Colonic mucosa (tissue), 4 donors: Measurements from ENCODE around the gene DCUN1D1. TPM values are rescaled to one million over a fixed set of nuclear protein-coding genes. Genes with fewer than 3 reads are reported as not detected.

Experiments
- DNase-seq: peaks from one replicate; pipeline ENCODE4 v3.0.0-alpha.2; 2020
- H3K27ac ChIP-seq: fragments of 200-600 bp; one replicate; pipeline ENCODE4 v1.8.0; 2021
- H3K27me3 ChIP-seq: fragments of 200-600 bp; one replicate; pipeline ENCODE4 v1.8.0; 2021
- H3K36me3 ChIP-seq: fragments of 200-600 bp; one replicate; pipeline ENCODE4 v1.8.0; 2021
- H3K4me1 ChIP-seq: fragments of 200-600 bp; one replicate; pipeline ENCODE4 v1.8.0; 2021; ENCODE audit warnings: mild to moderate bottlenecking
- H3K4me3 ChIP-seq: fragments of 200-600 bp; one replicate; pipeline ENCODE4 v1.8.0; 2021
- H3K9ac ChIP-seq, 2 donors: one replicate each; pipeline ENCODE4 v1.7.0; 2013; ENCODE audit warnings: control low read depth in 2 of 2, low read depth in 2 of 2, low read length in 2 of 2
- H3K9me3 ChIP-seq: fragments of 200-600 bp; one replicate; pipeline ENCODE4 v1.8.0; 2021
- intact Hi-C: fragments of 100-400 bp; cut with DNase I; formaldehyde crosslinking; loops from one replicate; pipeline ENCODE4 v1.14.1; 2022
- total RNA-seq, 2 donors: library from RNA; stranded (reverse); fragmentation: NEBNext Ultra II Directional in 1 of 2; extraction: Animal tissue kit (Norgen Biotek cat#: 25700) in 1 of 2; gene quantifications; one replicate each; pipeline ENCODE4 v1.2.1, GENCODE V29; 2021
- TF ChIP-seq, protein P1 (sequence below): fragments of 200-600 bp; IDR thresholded peaks from one replicate; pipeline ENCODE4 v1.8.0; 2022; ENCODE audit warnings: antibody characterized with exemption, mild to moderate bottlenecking
- donor health status: healthy.
- donor health status: DM: no; HTN: no; CAD: no.
- donor health status: DM: no; HTN: no; CAD: no.

The DCUN1D1 gene
- total RNA-seq, 2 donors from 2014 or later: 38.9 to 56.6 TPM

DNA sequence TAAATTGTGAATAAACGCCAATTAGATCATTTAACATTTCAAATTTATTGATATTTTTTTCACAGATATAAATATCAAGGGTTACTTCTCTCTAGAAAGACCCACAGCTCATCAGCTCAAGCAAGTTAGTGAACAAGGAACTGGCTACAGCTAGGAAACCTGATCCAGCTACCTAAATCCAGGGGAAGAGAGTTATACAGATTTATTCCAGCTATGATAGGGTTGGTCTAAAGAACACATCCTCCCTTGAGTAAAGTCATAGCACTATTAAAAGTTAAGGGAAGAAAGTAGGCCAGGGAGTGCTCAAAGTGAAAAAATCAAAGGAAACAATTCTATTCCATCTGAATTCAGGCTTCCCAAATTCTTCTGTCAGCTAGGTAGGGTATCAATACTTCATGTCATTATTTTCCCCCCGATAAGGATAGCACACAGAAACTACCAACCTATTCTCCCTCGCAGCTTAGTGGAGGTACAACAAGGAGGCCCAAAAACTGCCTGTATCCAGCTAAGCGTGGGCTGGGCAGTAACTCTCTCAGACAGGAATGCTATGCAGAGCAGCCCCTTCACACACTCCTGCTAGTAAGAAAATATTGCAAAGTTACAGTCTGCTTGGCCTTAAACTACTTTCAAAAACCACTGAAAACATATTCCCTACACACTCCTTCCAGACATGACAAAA lies 44.0 kb downstream of the DCUN1D1 start:
- no peaks in the 10 kb centered on the region for H3K27me3 ChIP-seq
- TF ChIP-seq, protein P1, sequence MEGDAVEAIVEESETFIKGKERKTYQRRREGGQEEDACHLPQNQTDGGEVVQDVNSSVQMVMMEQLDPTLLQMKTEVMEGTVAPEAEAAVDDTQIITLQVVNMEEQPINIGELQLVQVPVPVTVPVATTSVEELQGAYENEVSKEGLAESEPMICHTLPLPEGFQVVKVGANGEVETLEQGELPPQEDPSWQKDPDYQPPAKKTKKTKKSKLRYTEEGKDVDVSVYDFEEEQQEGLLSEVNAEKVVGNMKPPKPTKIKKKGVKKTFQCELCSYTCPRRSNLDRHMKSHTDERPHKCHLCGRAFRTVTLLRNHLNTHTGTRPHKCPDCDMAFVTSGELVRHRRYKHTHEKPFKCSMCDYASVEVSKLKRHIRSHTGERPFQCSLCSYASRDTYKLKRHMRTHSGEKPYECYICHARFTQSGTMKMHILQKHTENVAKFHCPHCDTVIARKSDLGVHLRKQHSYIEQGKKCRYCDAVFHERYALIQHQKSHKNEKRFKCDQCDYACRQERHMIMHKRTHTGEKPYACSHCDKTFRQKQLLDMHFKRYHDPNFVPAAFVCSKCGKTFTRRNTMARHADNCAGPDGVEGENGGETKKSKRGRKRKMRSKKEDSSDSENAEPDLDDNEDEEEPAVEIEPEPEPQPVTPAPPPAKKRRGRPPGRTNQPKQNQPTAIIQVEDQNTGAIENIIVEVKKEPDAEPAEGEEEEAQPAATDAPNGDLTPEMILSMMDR: no peak
- no peaks in the 10 kb centered on the region for H3K9me3 ChIP-seq
- no peaks in the 10 kb centered on the region for H3K4me1 ChIP-seq
- no peak overlapping the region for H3K9ac ChIP-seq
- H3K4me3 ChIP-seq: no peak overlapping the region
- no peak overlapping the region for H3K27ac ChIP-seq
- intact Hi-C loops: no loop called here
- H3K36me3 ChIP-seq: no peaks in the 10 kb centered on the region
- no peak for DNase-seq

DNA sequence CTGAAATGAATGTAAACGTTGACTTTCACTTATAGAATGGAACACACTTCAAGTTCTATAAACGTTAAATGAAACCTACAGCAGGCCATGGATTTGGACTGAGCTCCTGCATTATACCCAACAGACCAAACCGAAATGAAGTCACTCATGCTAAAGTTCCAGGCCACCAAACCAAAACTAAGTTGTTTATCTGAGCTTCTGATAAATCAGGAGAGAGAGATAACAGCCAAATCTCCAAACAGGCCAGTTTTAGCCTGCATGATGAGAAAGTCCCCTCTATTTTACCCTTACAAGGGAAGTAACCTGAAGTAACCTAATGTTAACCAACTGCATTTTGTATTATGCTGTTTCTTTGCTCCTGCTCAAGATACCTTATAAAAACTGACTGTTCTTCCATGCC lies 44.5 kb downstream of the DCUN1D1 start:
- Histone ChIP-seq H3K4me1 (no peaks in the 10 kb centered on the region), H3K27me3 (no peaks in the 10 kb centered on the region), H3K4me3 (no peak overlapping the region), H3K36me3 (no peaks in the 10 kb centered on the region), H3K9ac (no peak overlapping the region), H3K27ac (no peak overlapping the region), H3K9me3 (no peaks in the 10 kb centered on the region)
- TF ChIP-seq, protein P1: no peak
- no peak for DNase-seq
- intact Hi-C loops: no loop called here

DNA sequence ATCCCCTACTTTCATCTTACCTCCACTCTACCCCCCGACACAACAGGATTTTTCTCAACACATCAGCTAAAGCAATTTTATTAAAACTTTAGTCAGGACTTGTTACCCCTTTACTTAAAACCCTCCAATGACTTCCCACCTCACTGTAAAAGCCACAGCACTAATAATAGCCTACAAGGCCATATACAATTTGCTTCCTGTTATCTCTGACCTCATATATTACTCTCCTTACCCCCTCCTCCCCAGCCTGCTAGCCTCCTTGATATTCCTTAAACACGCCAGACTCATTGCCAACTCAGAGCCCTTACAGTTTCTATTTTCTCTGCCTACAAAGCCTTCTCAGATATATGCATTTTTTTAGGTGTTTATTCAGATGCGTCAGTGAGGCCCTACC lies 54.4 kb downstream of the DCUN1D1 start:
- intact Hi-C loops: no loop called here
- no peak overlapping the region for H3K27ac ChIP-seq
- DNase-seq: no peak
- no peaks in the 10 kb centered on the region for H3K27me3 ChIP-seq
- H3K36me3 ChIP-seq: no peaks in the 10 kb centered on the region
- no peak overlapping the region for H3K9ac ChIP-seq
- TF ChIP-seq, protein P1: no peak
- no peak overlapping the region for H3K4me3 ChIP-seq
- H3K9me3 ChIP-seq: no peaks in the 10 kb centered on the region
- H3K4me1 ChIP-seq: no peaks in the 10 kb centered on the region

DNA sequence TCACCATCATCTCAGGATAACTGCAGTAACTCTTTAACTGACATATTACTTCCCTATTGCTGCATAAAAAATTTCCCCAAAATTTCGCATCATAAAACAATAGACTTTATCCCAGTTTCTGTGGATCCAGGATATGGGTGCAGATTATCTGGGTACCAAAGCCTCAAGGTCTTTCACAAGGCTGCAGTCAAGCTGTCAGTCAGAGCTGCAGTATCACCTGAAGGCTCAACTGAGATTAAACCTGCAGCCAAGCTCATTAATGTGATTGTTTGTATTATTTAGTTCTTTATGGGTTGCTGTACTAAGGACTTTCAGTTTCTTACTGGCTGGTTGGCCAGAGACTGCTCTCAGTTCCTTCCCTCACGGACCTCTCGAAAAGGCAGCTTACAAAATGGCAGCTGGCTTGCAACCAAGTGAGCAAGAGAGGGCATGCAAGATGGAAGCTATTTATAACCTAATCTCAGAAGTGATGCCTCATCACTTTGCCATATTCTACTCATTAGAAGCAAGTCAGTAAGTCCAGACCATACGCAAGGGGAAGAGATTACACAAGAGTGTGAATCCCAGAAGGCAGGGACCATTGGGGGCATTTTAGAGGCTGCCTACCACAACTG lies 54.9 kb downstream of the DCUN1D1 start:
- no peak overlapping the region for H3K4me3 ChIP-seq
- no peaks in the 10 kb centered on the region for H3K27me3 ChIP-seq
- no peaks in the 10 kb centered on the region for H3K9me3 ChIP-seq
- TF ChIP-seq, protein P1: no peak
- no peak overlapping the region for H3K27ac ChIP-seq
- H3K36me3 ChIP-seq: no peaks in the 10 kb centered on the region
- H3K4me1 ChIP-seq: no peaks in the 10 kb centered on the region
- no peak overlapping the region for H3K9ac ChIP-seq
- intact Hi-C loops: no loop called here
- DNase-seq: no peak

DNA sequence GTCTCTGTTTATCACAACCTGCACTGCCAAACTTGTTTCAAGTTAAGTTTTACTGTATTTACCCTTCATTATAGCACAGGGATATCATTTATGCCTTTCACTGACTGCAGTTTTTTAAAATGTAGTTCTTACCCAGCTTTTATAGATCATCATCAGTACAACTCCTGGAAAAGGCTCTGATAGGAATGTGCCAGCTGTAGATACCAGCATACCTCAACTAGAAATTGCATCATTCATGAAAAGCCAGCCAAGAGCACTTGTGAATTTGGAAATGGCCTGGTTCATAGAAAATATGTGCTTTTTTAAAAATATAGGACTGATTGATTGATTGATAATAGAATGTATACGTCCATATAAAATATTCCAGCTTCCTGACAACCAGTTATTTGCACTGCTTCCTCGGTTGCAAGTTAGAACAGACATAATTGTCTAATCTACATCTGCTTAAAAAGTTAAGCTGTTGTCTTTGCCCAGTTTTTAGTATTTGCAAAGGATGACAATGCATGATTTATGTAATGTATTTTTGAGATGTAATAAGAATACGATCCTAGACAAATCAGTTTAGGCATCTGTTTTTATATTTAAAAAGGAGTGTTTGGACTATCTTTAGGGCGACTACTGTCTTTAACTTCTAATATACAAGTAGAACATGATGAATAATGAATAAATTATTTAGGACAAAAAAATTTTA lies 58.5 kb downstream of the DCUN1D1 start:
- no peak overlapping the region for H3K4me3 ChIP-seq

More for the DNA sequence above, 58.5 kb downstream of the DCUN1D1 start:
- Histone ChIP-seq H3K27me3 (no peaks in the 10 kb centered on the region), H3K9me3 (no peaks in the 10 kb centered on the region), H3K4me1 (no peaks in the 10 kb centered on the region), H3K9ac (no peak overlapping the region), H3K27ac (no peak overlapping the region), H3K36me3 (no peaks in the 10 kb centered on the region)
- TF ChIP-seq, protein P1: no peak
- no peak for DNase-seq
- intact Hi-C loops: no loop called here
